ENCODE measurements around the gene RFX3. TPM values are rescaled to one million over a fixed set of nuclear protein-coding genes. Genes with fewer than 3 reads are reported as not detected.
"Not testable (repeated sequence)": the region's sequence is repeated elsewhere in the genome, so short reads cannot be mapped to it uniquely, and the experiment has no call there.

RFX3 gene
- total RNA-seq, 2 donors from 2014 or later: 10.9 to 15.5 TPM

GRCh38 chr9:3329361-3329760 is 196.4 kb downstream of the RFX3 start:
- Histone ChIP-seq H3K27me3 (replicated peaks; ENCODE audit: insufficient read depth) (no peaks in the 10 kb centered on the region), H3K27ac (no peak overlapping the region)
- WGBS: 72% methylated on average over 2 of the region's 2 CpGs

GRCh38 chr9:3323714-3324113 is 202.1 kb downstream of the RFX3 start:
- H3K4me3 ChIP-seq: no peak overlapping the region
- H3K27me3 ChIP-seq (replicated peaks; ENCODE audit: insufficient read depth): no peaks in the 10 kb centered on the region
- 32% methylated on average over 2 of the region's 2 CpGs for WGBS
- intact Hi-C loops (cut with DNase I): no loop called here
- no peak for DNase-seq (ENCODE audit: low spot score)
- no peak overlapping the region for H3K27ac ChIP-seq
- TF ChIP-seq POLR2AphosphoS5 (IDR thresholded peaks at IDR 0.05) (no peak), CTCF (IDR thresholded peaks at IDR 0.05) (no peak), POLR2A (IDR thresholded peaks at IDR 0.05) (no peak)
- H3K9me3 ChIP-seq: no peaks in the 10 kb centered on the region
- no peaks in the 10 kb centered on the region for H3K4me1 ChIP-seq (replicated peaks)
- no peaks in the 10 kb centered on the region for H3K36me3 ChIP-seq

More at GRCh38 chr9:3329361-3329760, 196.4 kb downstream of the RFX3 start:
- no peak for TF ChIP-seq POLR2A (IDR thresholded peaks at IDR 0.05)
- TF ChIP-seq CTCF (IDR thresholded peaks at IDR 0.05): no peak
- TF ChIP-seq POLR2AphosphoS5 (IDR thresholded peaks at IDR 0.05): no peak
- intact Hi-C loops (cut with DNase I): no loop called here
- no peaks in the 10 kb centered on the region for H3K4me1 ChIP-seq (replicated peaks)
- H3K36me3 ChIP-seq: no peaks in the 10 kb centered on the region
- no peak overlapping the region for H3K4me3 ChIP-seq
- no peaks in the 10 kb centered on the region for H3K9me3 ChIP-seq
- DNase-seq (ENCODE audit: low spot score): no peak

- TF ChIP-seq POLR2AphosphoS5 (IDR thresholded peaks at IDR 0.05) (no peak), POLR2A (IDR thresholded peaks at IDR 0.05) (no peak), CTCF (IDR thresholded peaks at IDR 0.05) (no peak)
- Histone ChIP-seq H3K9me3 (no peaks in the 10 kb centered on the region), H3K4me1 (replicated peaks) (no peaks in the 10 kb centered on the region), H3K27me3 (replicated peaks; ENCODE audit: insufficient read depth) (no peaks in the 10 kb centered on the region), H3K4me3 (no peak overlapping the region), H3K27ac (no peak overlapping the region), H3K36me3 (no peaks in the 10 kb centered on the region)
- intact Hi-C loops (cut with DNase I): no loop called here
- WGBS: 96% methylated on average over 4 of the region's 4 CpGs
- no peak for DNase-seq (ENCODE audit: low spot score)
These were observed 204.6 kb downstream of the RFX3 start for GRCh38 chr9:3321186-3321585.

- H3K27ac ChIP-seq; H3K4me1 ChIP-seq (replicated peaks); intact Hi-C loops (cut with DNase I); H3K36me3 ChIP-seq; DNase-seq (ENCODE audit: low spot score); H3K9me3 ChIP-seq; H3K4me3 ChIP-seq; H3K27me3 ChIP-seq (replicated peaks; ENCODE audit: insufficient read depth): not testable (repeated sequence)
- 95% methylated on average over 9 of the region's 9 CpGs for WGBS
These were observed 213.2 kb downstream of the RFX3 start for GRCh38 chr9:3312595-3312994.

GRCh38 chr9:3308609-3309008 is 217.2 kb downstream of the RFX3 start:
- no peaks in the 10 kb centered on the region for H3K4me1 ChIP-seq (replicated peaks)
- intact Hi-C loops (cut with DNase I): no loop called here
- 96% methylated on average over 2 of the region's 2 CpGs for WGBS
- no peaks in the 10 kb centered on the region for H3K9me3 ChIP-seq
- no peak overlapping the region for H3K4me3 ChIP-seq
- no peaks in the 10 kb centered on the region for H3K27me3 ChIP-seq (replicated peaks; ENCODE audit: insufficient read depth)
- no peaks in the 10 kb centered on the region for H3K36me3 ChIP-seq
- H3K27ac ChIP-seq: no peak overlapping the region
- TF ChIP-seq CTCF (IDR thresholded peaks at IDR 0.05) (no peak), POLR2A (IDR thresholded peaks at IDR 0.05) (no peak), POLR2AphosphoS5 (IDR thresholded peaks at IDR 0.05) (no peak)
- DNase-seq (ENCODE audit: low spot score): no peak

GRCh38 chr9:3304388-3304787 is 221.4 kb downstream of the RFX3 start:
- H3K4me3 ChIP-seq; intact Hi-C loops (cut with DNase I): not testable (repeated sequence)
- WGBS: 94% methylated on average over 1 of the region's 1 CpG

More at GRCh38 chr9:3304388-3304787, 221.4 kb downstream of the RFX3 start:
- DNase-seq (ENCODE audit: low spot score); H3K36me3 ChIP-seq; H3K4me1 ChIP-seq (replicated peaks); H3K27ac ChIP-seq; H3K27me3 ChIP-seq (replicated peaks; ENCODE audit: insufficient read depth); H3K9me3 ChIP-seq: not testable (repeated sequence)
